ENCODE measurements around the gene ATP8B1. TPM values are rescaled to one million over a fixed set of nuclear protein-coding genes. Genes with fewer than 3 reads are reported as not detected.
A peak's percentile ranks its signal among the peaks of the same experiment; 100 is the strongest.

The ATP8B1 gene
- total RNA-seq, 4 donors from 2014 or later: 17.4 to 26.2 (median 23.4) TPM

DNA sequence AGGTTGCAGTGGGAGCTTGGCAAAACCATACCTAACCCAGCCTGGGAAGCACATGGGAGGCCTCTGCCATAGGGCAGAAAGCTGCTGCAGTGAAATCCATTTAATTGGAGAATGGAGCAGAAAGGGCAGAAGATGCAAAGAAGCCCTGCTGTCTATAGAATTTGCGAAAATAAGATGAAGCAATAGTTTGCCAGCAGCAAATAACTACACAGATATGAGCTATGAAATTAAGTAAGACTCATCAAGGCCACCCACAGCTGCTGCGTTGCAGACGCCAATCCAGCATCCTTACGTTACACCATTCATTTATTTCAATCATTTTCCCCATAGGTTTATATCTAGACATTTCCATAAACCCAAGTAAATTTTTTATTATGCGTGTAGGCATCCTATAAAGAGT is 21.1 kb downstream of the ATP8B1 start:
- H3K9me3 ChIP-seq: no peaks in the 10 kb centered on the region
- 96 to 98% methylated on average over 4 to 5 of the region's 5 CpGs for WGBS, 2 donors (ENCODE audit: low coverage in 1 of 2)
- no peak for ATAC-seq
- H3K27ac ChIP-seq: peak overlapping the region in 3 of 4 donors; percentile 70 to 81 (median 77)
- H3K4me3 ChIP-seq: no peak overlapping the region
- TF ChIP-seq POLR2AphosphoS5 (IDR thresholded peaks at IDR 0.05): no peak
- TF ChIP-seq POLR2A (IDR thresholded peaks at IDR 0.05): no peak
- no peak for TF ChIP-seq EP300 (IDR thresholded peaks at IDR 0.05)
- TF ChIP-seq, protein P1, sequence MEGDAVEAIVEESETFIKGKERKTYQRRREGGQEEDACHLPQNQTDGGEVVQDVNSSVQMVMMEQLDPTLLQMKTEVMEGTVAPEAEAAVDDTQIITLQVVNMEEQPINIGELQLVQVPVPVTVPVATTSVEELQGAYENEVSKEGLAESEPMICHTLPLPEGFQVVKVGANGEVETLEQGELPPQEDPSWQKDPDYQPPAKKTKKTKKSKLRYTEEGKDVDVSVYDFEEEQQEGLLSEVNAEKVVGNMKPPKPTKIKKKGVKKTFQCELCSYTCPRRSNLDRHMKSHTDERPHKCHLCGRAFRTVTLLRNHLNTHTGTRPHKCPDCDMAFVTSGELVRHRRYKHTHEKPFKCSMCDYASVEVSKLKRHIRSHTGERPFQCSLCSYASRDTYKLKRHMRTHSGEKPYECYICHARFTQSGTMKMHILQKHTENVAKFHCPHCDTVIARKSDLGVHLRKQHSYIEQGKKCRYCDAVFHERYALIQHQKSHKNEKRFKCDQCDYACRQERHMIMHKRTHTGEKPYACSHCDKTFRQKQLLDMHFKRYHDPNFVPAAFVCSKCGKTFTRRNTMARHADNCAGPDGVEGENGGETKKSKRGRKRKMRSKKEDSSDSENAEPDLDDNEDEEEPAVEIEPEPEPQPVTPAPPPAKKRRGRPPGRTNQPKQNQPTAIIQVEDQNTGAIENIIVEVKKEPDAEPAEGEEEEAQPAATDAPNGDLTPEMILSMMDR (IDR thresholded peaks at IDR 0.05): no peak
- H3K27me3 ChIP-seq: no peaks in the 10 kb centered on the region
- H3K4me1 ChIP-seq: peaks cover 11 to 78% (median 24%) of the 10 kb centered on the region in 3 donors
- H3K36me3 ChIP-seq: no peaks in the 10 kb centered on the region

DNA sequence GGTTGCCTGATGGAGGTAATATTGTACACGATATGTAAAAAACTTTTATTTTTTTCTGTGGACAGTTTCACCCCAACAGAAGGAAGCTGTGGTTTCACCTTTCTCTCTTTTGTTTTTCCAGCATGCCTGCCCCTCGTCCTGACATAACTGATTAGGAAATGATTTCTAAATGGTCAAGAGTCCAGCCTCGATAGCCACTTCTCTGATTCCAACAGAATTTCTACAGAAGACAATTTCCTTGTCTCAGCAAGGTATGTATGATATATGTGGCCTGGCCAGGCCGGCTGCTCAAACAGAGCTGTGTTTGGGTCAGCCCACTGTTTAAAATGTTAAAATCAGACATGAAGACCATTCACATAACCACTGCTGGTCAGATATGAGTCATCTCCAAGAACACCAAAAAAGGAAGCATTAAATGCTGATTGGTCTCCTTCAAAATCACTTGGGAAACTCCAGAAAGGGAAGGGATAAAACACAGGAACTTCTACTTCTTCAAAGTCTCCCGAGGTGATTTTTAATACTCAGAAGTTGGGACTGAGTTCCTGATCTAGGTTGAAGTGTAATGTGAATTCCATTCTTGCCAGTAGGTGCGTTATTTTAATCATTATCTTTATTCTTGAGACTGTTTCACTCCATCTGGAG is 22.3 kb downstream of the ATP8B1 start:
- Histone ChIP-seq H3K4me1 (peaks cover 11 to 87% (median 26%) of the 10 kb centered on the region in 3 donors), H3K27me3 (no peaks in the 10 kb centered on the region), H3K36me3 (no peaks in the 10 kb centered on the region), H3K4me3 (no peak overlapping the region), H3K9me3 (no peaks in the 10 kb centered on the region), H3K27ac (peak overlapping the region; percentile 70 to 81 (median 74))
- 2 to 9% methylated on average over 5 to 6 of the region's 6 CpGs for WGBS, 2 donors (ENCODE audit: low coverage in 1 of 2)
- peak; percentile 63 for TF ChIP-seq POLR2AphosphoS5 (IDR thresholded peaks at IDR 0.05)
- TF ChIP-seq POLR2A (IDR thresholded peaks at IDR 0.05): no peak
- ATAC-seq: peak; percentile 44

DNA sequence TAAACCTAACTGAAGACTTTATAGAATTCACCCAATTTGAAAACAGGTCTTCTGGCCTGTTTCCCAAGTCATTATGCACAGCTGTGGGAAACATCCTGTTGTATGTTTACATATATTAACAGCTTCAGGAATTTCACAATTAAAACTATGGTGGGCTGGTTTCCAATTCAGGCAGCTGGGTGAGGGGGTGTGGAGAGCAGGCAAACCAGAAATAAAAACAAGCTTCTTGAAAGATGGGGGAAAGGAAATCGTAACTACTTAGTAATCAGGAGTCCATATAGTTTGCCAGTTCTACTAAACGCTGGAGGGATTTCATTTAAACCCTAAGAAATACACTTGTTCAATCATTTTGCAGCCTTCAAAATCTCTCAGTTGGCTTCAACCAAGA is 22.8 kb downstream of the ATP8B1 start:
- H3K4me1 ChIP-seq: peaks cover 11 to 87% (median 26%) of the 10 kb centered on the region in 3 donors
- H3K36me3 ChIP-seq: no peaks in the 10 kb centered on the region
- no peaks in the 10 kb centered on the region for H3K27me3 ChIP-seq
- no peaks in the 10 kb centered on the region for H3K9me3 ChIP-seq
- H3K27ac ChIP-seq: peak overlapping the region; percentile 70 to 81 (median 74)
- TF ChIP-seq POLR2A (IDR thresholded peaks at IDR 0.05): no peak
- TF ChIP-seq POLR2AphosphoS5 (IDR thresholded peaks at IDR 0.05): no peak
- TF ChIP-seq EP300 (IDR thresholded peaks at IDR 0.05): no peak
- TF ChIP-seq, protein P1 (IDR thresholded peaks at IDR 0.05): no peak
- ATAC-seq: no peak
- WGBS, 2 donors (ENCODE audit: low coverage in 1 of 2): 0 to 4% methylated on average over 2 of the region's 2 CpGs
- no peak overlapping the region for H3K4me3 ChIP-seq

DNA sequence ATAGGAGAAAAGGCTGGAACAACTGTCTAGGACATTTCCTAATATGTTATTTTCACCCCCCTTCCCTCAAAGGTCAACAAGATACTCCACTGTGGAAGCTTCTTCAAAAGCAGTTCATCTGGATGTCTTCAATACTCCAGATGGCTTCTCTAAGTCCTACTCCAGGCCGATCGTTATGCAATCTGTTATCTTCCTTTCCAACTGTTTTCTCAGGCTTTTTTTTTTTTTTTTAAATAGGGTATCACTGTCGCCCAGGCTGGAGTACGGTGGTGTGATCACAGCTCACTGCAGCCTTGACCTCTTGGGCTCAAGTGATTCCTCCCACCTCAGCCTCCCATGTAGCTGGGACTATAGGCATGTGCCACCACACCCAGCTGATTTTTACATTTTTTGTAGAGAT is 26.3 kb downstream of the ATP8B1 start:
- 37 to 45% methylated on average over 2 to 4 of the region's 4 CpGs for WGBS, 2 donors (ENCODE audit: low coverage in 1 of 2)
- Histone ChIP-seq H3K27ac (peak overlapping the region in 3 of 4 donors; percentile 41 to 70 (median 61)), H3K4me3 (no peak overlapping the region), H3K36me3 (no peaks in the 10 kb centered on the region), H3K27me3 (no peaks in the 10 kb centered on the region), H3K9me3 (no peaks in the 10 kb centered on the region), H3K4me1 (peaks cover 11 to 75% (median 31%) of the 10 kb centered on the region in 3 donors)
- peak; percentile 89 for ATAC-seq
- TF ChIP-seq, protein P1 (IDR thresholded peaks at IDR 0.05): no peak
- peak; percentile 63 for TF ChIP-seq POLR2AphosphoS5 (IDR thresholded peaks at IDR 0.05)
- TF ChIP-seq EP300 (IDR thresholded peaks at IDR 0.05): no peak

DNA sequence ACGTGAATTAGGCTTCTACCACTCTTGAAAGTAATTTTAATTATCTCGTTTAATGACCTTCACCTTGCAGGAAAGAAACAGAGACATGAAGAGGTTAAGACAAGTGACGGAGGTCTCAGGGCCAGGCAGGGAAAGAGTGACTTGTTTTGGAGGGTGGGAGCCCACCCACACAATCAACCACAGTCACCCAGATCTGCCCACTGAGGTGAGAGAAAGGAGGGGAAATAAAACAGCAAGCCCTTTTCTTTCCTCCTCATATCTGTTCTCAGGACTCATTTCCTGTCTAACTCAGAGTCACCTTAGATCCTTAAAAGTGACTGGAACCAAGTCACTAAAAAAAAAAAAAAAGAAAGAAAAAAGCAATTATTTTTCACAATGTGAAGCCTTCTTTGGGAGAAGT is 26.8 kb downstream of the ATP8B1 start:
- Histone ChIP-seq H3K4me1 (peaks cover 10 to 75% (median 31%) of the 10 kb centered on the region in 3 donors), H3K9me3 (no peaks in the 10 kb centered on the region), H3K27ac (peak overlapping the region; percentile 3 to 70 (median 58)), H3K27me3 (no peaks in the 10 kb centered on the region), H3K4me3 (no peak overlapping the region), H3K36me3 (no peaks in the 10 kb centered on the region)
- 79 to 96% methylated on average over 3 of the region's 3 CpGs for WGBS, 2 donors (ENCODE audit: low coverage in 1 of 2)
- no peak for TF ChIP-seq POLR2A (IDR thresholded peaks at IDR 0.05)
- TF ChIP-seq POLR2AphosphoS5 (IDR thresholded peaks at IDR 0.05): no peak
- TF ChIP-seq, protein P1 (IDR thresholded peaks at IDR 0.05): no peak
- no peak for TF ChIP-seq EP300 (IDR thresholded peaks at IDR 0.05)
- ATAC-seq: no peak
